CD8-positive, alpha-beta memory T cell (primary cell): ENCODE measurements around the gene AP5B1. TPM values are rescaled to one million over a fixed set of nuclear protein-coding genes. Genes with fewer than 3 reads are reported as not detected.
"Not testable (repeated sequence)": the region's sequence is repeated elsewhere in the genome, so short reads cannot be mapped to it uniquely, and the experiment has no call there.

Experiments
- CTCF ChIA-PET: fragments of 350-600 bp; sonication (Branson Sonifier 250); formaldehyde crosslinking; loops from one replicate; lab custom pipeline; 2021; ENCODE audit warnings: antibody characterized with exemption; lab: Charles Lee
- POLR2A ChIA-PET: fragments of 350-600 bp; sonication (Branson Sonifier 250); formaldehyde crosslinking; loops from one replicate; lab custom pipeline; 2021; ENCODE audit warnings: antibody characterized with exemption; lab: Charles Lee
- DNase-seq, 5 donors: peaks; one replicate each; pipeline versions ENCODE4 v3.0.0 to v3.0.0-alpha.2; 2020 to 2022; ENCODE audit warnings: mixed read lengths in 1 of 5
- H3K27ac ChIP-seq: one replicate; pipeline ENCODE4 v1.7.0; 2013; ENCODE audit warnings: low read depth, mild to moderate bottlenecking, low read length, moderate library complexity
- H3K27me3 ChIP-seq: 2 replicates; pipeline ENCODE4 v1.7.0; 2013; ENCODE audit warnings: low read length, mild to moderate bottlenecking; ENCODE audit not compliant: insufficient read depth, poor library complexity, severe bottlenecking
- H3K36me3 ChIP-seq: 2 replicates; pipeline ENCODE4 v1.7.0; 2013; ENCODE audit warnings: mild to moderate bottlenecking, low read length, moderate library complexity; ENCODE audit not compliant: insufficient read depth
- H3K4me1 ChIP-seq: 2 replicates; pipeline ENCODE4 v1.7.0; 2013; ENCODE audit warnings: mild to moderate bottlenecking, low read length, moderate library complexity; ENCODE audit not compliant: insufficient read depth
- H3K4me3 ChIP-seq: 2 replicates; pipeline ENCODE4 v1.7.0; 2013; ENCODE audit warnings: mild to moderate bottlenecking, low read length
- H3K9me3 ChIP-seq: 2 replicates; pipeline ENCODE4 v1.7.0; 2013; ENCODE audit warnings: mild to moderate bottlenecking, low read length
- H3K27ac Mint-ChIP-seq, 8 donors: one replicate each; pipeline ENCODE4 v1.8.0; 2020 to 2021; ENCODE audit warnings: mixed read lengths in 8 of 8, mild to moderate bottlenecking in 6 of 8, inconsistent platforms in 3 of 8, moderate library complexity in 3 of 8
- H3K27me3 Mint-ChIP-seq, 2 donors: one replicate each; pipeline ENCODE4 v1.8.0; 2020 to 2021; ENCODE audit warnings: mixed read lengths in 2 of 2, mild to moderate bottlenecking in 1 of 2, moderate library complexity in 1 of 2
- H3K36me3 Mint-ChIP-seq, 3 donors: one replicate each; pipeline ENCODE4 v1.8.0; 2020 to 2021; ENCODE audit warnings: mixed read lengths in 3 of 3, inconsistent platforms in 1 of 3, mild to moderate bottlenecking in 1 of 3
- H3K4me1 Mint-ChIP-seq, 3 donors: one replicate each; pipeline ENCODE4 v1.8.0; 2020 to 2021; ENCODE audit warnings: mixed read lengths in 3 of 3, inconsistent platforms in 1 of 3, mild to moderate bottlenecking in 1 of 3
- H3K4me3 Mint-ChIP-seq, 7 donors: one replicate each; pipeline ENCODE4 v1.8.0; 2020 to 2021; ENCODE audit warnings: mixed read lengths in 7 of 7, mild to moderate bottlenecking in 6 of 7, moderate library complexity in 4 of 7, inconsistent platforms in 2 of 7
- H3K9me3 Mint-ChIP-seq, 5 donors: one replicate each; pipeline ENCODE4 v1.8.0; 2020 to 2022; ENCODE audit warnings: mixed read lengths in 5 of 5, mild to moderate bottlenecking in 3 of 5, moderate library complexity in 2 of 5, inconsistent platforms in 1 of 5
- polyA plus RNA-seq: library from polyadenylated mRNA; unstranded; fragments of 300-500 nt; fragmentation: Illumina TruSeq; gene quantifications from one replicate; pipeline ENCODE4 v1.2.3, GENCODE V29; 2021
- total RNA-seq, 2 experiments: library from RNA; stranded (reverse); gene quantifications; one replicate each; pipeline ENCODE4 v1.2.3, GENCODE V29; 2021

AP5B1 gene
- total and polyA plus RNA-seq, 3 experiments from 2014 or later: 16.2 to 18.1 (median 17.4) TPM

DNA sequence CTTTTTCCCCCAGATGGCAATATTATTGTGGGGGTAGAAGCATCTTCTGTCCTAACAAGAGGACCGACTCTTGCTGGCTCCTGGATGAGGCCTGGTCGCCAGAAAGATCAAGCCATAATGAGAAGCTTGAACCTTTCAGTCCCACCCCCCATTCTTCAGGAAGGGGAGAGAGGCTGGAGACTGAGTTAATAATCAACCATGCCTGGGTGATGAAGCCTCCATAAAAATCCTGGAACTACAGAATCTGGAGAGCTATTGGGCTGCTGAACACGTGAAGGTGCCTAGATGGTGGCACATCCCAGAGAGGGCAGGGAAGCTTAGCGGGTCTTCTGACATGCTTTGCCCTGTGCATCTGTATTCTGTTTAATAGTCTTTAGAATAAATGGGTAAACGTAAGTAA is 16.3 kb downstream of the AP5B1 start:
- Histone ChIP-seq H3K27ac (no peak overlapping the region), H3K27me3 (no peaks in the 10 kb centered on the region), H3K9me3 (no peaks in the 10 kb centered on the region), H3K4me3 (no peak overlapping the region), H3K4me1 (no peaks in the 10 kb centered on the region), H3K36me3 (no peaks in the 10 kb centered on the region)
- ChIA-PET POLR2A (no interaction called here), CTCF (interaction anchor here (2.4 kb wide), 1 partner anchor 53 kb away, joined by 6 read pairs; the partner anchor contains the start of gene KAT5)
- no peak for DNase-seq
- Mint-ChIP-seq H3K9me3 (no peaks in the 10 kb centered on the region), H3K4me3 (no peak overlapping the region), H3K27me3 (peaks cover 3 to 19% of the 10 kb centered on the region in 2 donors), H3K4me1 (no peaks in the 10 kb centered on the region), H3K27ac (no peak overlapping the region), H3K36me3 (no peaks in the 10 kb centered on the region)

DNA sequence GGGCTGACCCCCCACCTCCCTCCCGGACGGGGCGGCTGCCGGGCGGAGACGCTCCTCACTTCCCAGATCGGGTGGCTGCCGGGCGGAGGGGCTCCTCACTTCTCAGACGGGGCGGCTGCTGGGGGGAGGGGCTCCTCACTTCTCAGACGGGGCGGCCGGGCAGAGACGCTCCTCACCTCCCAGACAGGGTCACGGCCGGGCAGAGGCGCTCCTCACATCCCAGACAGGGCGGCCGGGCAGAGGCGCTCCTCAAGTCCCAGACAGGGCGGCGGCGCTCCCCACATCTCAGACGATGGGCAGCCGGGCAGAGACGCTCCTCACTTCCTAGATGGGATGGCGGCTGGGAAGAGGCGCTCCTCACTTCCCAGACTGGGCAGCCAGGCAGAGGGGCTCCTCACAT is 18.0 kb downstream of the AP5B1 start:
- H3K4me1 ChIP-seq, H3K9me3 ChIP-seq, H3K36me3 ChIP-seq, H3K4me1 Mint-ChIP-seq, H3K36me3 Mint-ChIP-seq, DNase-seq, POLR2A ChIA-PET, H3K27ac ChIP-seq, H3K4me3 ChIP-seq, CTCF ChIA-PET, H3K9me3 Mint-ChIP-seq, H3K27me3 ChIP-seq, H3K4me3 Mint-ChIP-seq, H3K27ac Mint-ChIP-seq: not testable (repeated sequence)
- H3K27me3 Mint-ChIP-seq: peaks cover 11 to 29% of the 10 kb centered on the region in 2 donors

DNA sequence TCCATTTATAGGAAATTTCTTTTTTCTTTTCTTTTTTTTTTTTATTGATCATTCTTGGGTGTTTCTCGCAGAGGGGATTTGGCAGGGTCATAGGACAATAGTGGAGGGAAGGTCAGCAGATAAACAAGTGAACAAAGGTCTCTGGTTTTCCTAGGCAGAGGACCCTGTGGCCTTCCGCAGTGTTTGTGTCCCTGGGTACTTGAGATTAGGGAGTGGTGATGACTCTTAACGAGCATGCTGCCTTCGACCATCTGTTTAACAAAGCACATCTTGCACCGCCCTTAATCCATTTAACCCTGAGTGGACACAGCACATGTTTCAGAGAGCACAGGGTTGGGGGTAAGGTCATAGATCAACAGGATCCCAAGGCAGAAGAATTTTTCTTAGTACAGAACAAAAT is 18.6 kb downstream of the AP5B1 start:
- H3K4me3 ChIP-seq, H3K4me3 Mint-ChIP-seq, H3K9me3 Mint-ChIP-seq, H3K9me3 ChIP-seq, H3K36me3 Mint-ChIP-seq, POLR2A ChIA-PET, H3K27ac Mint-ChIP-seq, H3K36me3 ChIP-seq, H3K4me1 ChIP-seq, H3K27me3 ChIP-seq, DNase-seq, H3K4me1 Mint-ChIP-seq, H3K27ac ChIP-seq: not testable (repeated sequence)
- CTCF ChIA-PET: interaction anchor here (1.1 kb wide), 1 partner anchor 8 kb away, joined by 5 read pairs; no protein-coding TSS in a partner anchor
- peaks cover 12 to 34% of the 10 kb centered on the region in 2 donors for H3K27me3 Mint-ChIP-seq

DNA sequence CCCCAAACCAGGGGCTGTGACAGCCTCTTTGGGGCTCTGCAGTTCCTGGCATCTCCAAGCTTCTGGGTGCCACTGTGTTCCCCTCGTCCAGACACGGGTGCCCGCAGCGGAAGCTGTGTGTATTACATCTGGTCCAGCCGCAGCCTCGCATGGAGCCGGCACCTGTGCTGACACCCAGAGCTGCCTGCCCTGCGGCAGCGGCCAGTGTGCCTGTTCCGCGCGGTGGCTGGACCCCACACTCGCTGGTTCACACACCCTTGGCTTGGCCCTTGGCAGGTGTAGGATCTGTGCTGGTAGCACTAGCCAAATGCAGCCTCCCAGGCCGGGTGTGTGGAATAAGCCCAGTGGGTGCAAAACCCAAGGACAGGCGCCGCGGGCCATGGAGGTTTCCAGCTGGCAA is 35.7 kb downstream of the AP5B1 start:
- CTCF ChIA-PET: interaction anchor here (0.9 kb wide), 1 partner anchor 9 kb away, joined by 3 read pairs; no protein-coding TSS in a partner anchor
- POLR2A ChIA-PET: no interaction called here

DNA sequence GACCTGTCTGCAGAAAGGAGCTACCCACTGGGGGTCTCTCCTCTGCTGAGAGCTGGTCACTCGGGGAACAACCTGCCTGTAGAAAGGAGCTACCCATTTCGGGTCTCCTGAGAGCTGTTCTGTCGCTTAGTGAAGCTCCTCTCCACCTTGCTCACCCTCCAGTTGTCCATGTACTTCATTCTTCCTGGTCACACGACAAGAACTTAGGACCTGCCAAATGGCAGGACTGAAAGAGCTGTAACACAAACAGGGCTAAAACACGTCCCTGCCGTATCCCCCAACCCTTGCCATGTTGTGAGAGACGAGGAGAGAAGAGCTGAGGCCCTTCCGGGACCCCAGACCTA is 36.1 kb downstream of the AP5B1 start:
- no peak overlapping the region for H3K27ac Mint-ChIP-seq
- H3K4me3 Mint-ChIP-seq: no peak overlapping the region

More for the DNA sequence above, 35.7 kb downstream of the AP5B1 start:
- H3K36me3 Mint-ChIP-seq: no peaks in the 10 kb centered on the region
- Histone ChIP-seq H3K27ac (no peak overlapping the region), H3K4me1 (no peaks in the 10 kb centered on the region), H3K4me3 (no peak overlapping the region), H3K36me3 (no peaks in the 10 kb centered on the region), H3K9me3 (no peaks in the 10 kb centered on the region), H3K27me3 (no peaks in the 10 kb centered on the region)
- H3K4me1 Mint-ChIP-seq: no peaks in the 10 kb centered on the region
- peaks cover 22 to 34% of the 10 kb centered on the region in 2 donors for H3K27me3 Mint-ChIP-seq
- no peak overlapping the region for H3K4me3 Mint-ChIP-seq
- H3K27ac Mint-ChIP-seq: no peak overlapping the region
- no peaks in the 10 kb centered on the region for H3K9me3 Mint-ChIP-seq
- DNase-seq: no peak

DNA sequence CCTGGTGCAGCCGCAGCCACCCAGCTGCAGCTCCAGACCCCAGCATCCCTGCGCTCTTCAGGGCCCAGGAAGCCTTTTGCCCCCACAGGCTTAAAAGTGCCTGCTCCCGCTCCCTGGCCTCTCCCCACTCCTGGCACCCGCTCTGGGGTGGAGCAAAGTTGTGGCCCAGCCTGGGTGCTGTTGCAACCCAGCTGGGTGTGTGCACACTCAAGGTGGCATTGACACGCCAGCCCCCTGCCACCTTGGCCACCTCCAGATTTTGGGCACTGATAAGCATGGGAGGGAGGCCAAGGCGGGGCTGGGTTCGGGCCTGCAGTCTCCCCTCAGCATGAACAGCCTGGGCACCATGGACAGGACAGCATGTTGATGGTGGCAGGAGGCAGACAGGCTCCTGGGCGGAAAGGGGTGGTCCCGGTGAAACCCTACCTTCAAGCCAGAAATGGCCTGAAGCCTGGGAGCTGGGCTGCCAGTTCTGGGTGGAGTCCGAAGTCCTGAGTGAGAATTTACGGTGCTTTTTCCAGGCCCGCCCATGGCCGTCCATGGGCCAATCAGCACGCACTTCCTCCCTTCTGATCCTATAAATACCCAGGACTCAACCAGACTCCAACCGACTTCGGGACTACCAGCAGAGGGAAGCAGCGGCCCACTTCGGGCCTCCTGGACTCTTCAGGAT is 36.6 kb downstream of the AP5B1 start:
- ChIA-PET CTCF (interaction anchor here (0.9 kb wide), 1 partner anchor 8 kb away, joined by 3 read pairs; no protein-coding TSS in a partner anchor), POLR2A (no interaction called here)
- Mint-ChIP-seq H3K36me3 (no peaks in the 10 kb centered on the region), H3K9me3 (no peaks in the 10 kb centered on the region), H3K27ac (no peak overlapping the region), H3K4me1 (no peaks in the 10 kb centered on the region), H3K4me3 (no peak overlapping the region), H3K27me3 (peaks cover 19 to 33% of the 10 kb centered on the region in 2 donors)
- no peak overlapping the region for H3K4me3 ChIP-seq
- H3K36me3 ChIP-seq: no peaks in the 10 kb centered on the region
- no peak overlapping the region for H3K27ac ChIP-seq
- H3K9me3 ChIP-seq: no peaks in the 10 kb centered on the region
- no peaks in the 10 kb centered on the region for H3K4me1 ChIP-seq
- H3K27me3 ChIP-seq: no peaks in the 10 kb centered on the region
- DNase-seq: no peak

More for the DNA sequence above, 36.1 kb downstream of the AP5B1 start:
- H3K36me3 Mint-ChIP-seq: no peaks in the 10 kb centered on the region
- DNase-seq: no peak
- H3K4me1 Mint-ChIP-seq: no peaks in the 10 kb centered on the region
- H3K27me3 Mint-ChIP-seq: peaks cover 22 to 37% of the 10 kb centered on the region in 2 donors
- no peaks in the 10 kb centered on the region for H3K9me3 ChIP-seq
- H3K27ac ChIP-seq: no peak overlapping the region
- no peaks in the 10 kb centered on the region for H3K36me3 ChIP-seq
- ChIA-PET POLR2A (no interaction called here), CTCF (interaction anchor here (0.9 kb wide), 1 partner anchor 8 kb away, joined by 3 read pairs; no protein-coding TSS in a partner anchor)
- H3K4me3 ChIP-seq: no peak overlapping the region
- no peaks in the 10 kb centered on the region for H3K27me3 ChIP-seq
- no peaks in the 10 kb centered on the region for H3K9me3 Mint-ChIP-seq
- no peaks in the 10 kb centered on the region for H3K4me1 ChIP-seq

DNA sequence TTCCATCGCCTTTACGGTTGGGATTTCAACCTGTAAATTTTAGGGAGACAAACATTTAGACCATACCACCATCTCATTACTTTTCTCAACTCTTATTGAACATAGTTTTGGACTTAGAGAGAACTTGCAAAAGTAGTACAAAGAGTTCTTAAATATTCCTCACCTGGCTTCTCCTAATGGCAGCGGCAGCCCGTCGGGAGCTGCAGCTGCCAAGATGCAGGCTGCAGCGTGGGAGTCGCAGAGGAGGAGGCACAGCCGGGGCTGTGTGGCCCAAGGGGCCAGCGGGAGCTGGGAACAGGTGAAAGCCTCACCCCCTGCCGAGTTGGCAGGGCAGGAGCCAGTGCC is 37.1 kb downstream of the AP5B1 start:
- Histone ChIP-seq H3K36me3 (no peaks in the 10 kb centered on the region), H3K27ac (no peak overlapping the region), H3K4me3 (no peak overlapping the region), H3K4me1 (no peaks in the 10 kb centered on the region), H3K9me3 (no peaks in the 10 kb centered on the region), H3K27me3 (no peaks in the 10 kb centered on the region)
- Mint-ChIP-seq H3K27ac (no peak overlapping the region), H3K27me3 (peaks cover 18 to 29% of the 10 kb centered on the region in 2 donors), H3K4me3 (no peak overlapping the region), H3K36me3 (no peaks in the 10 kb centered on the region), H3K4me1 (no peaks in the 10 kb centered on the region), H3K9me3 (no peaks in the 10 kb centered on the region)
- CTCF ChIA-PET: no interaction called here
- no peak for DNase-seq
- POLR2A ChIA-PET: interaction anchor here (0.7 kb wide), 1 partner anchor 185 kb away, joined by 11 read pairs; the partner anchor contains the start of gene LTBP3

DNA sequence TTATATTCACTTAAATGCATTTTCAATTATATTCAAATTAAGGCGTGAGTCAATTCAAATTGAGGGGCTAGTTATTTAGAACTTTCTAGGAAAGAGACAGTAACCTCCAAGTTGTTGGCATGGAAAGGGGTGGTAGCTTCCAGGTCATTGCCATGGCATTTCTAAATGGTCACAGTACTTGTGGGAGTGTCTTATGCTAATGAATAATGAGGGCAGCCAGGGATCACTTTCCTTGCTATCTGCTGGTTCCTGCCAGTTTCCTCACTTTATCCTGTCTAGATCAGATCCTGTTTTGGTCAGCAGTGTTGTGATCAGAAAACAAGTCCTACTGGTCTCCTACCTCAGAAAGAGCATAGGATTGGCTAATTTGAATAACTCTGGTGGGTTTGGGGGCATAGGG is 38.4 kb downstream of the AP5B1 start:
- Mint-ChIP-seq H3K36me3 (no peaks in the 10 kb centered on the region), H3K4me1 (no peaks in the 10 kb centered on the region), H3K27ac (no peak overlapping the region), H3K4me3 (no peak overlapping the region), H3K27me3 (peaks cover 21 to 41% of the 10 kb centered on the region in 2 donors), H3K9me3 (no peaks in the 10 kb centered on the region)
- DNase-seq: no peak
- POLR2A ChIA-PET: no interaction called here
- Histone ChIP-seq H3K4me1 (no peaks in the 10 kb centered on the region), H3K27ac (no peak overlapping the region), H3K36me3 (no peaks in the 10 kb centered on the region), H3K4me3 (no peak overlapping the region), H3K9me3 (no peaks in the 10 kb centered on the region), H3K27me3 (no peaks in the 10 kb centered on the region)
- CTCF ChIA-PET: no interaction called here
